Uterus (tissue), 4 donors: ENCODE data around the gene RGPD3. TPM values are rescaled to one million over a fixed set of nuclear protein-coding genes. Genes with fewer than 3 reads are reported as not detected.

Experiments
- DNase-seq, 2 donors: peaks; one replicate each; pipeline ENCODE4 v3.0.0-alpha.2; 2019 to 2020
- H3K27ac ChIP-seq, 2 donors: fragments of 200-600 bp; sonication (generic); 1 replicate in 1 of 2; 2 replicates in 1 of 2; pipeline ENCODE4 v1.5.1; 2016 to 2018
- H3K27me3 ChIP-seq, 2 donors: fragments of 200-600 bp; sonication (generic); one replicate each; pipeline ENCODE4 v1.5.1; 2018 to 2019; ENCODE audit warnings: control low read depth in 1 of 2
- H3K36me3 ChIP-seq, 2 donors: fragments of 200-600 bp; sonication (generic); one replicate each; pipeline ENCODE4 v1.5.1; 2019; ENCODE audit warnings: control low read depth in 1 of 2
- H3K4me1 ChIP-seq, 2 donors: fragments of 200-600 bp; sonication (generic); one replicate each; pipeline ENCODE4 v1.5.1; 2018 to 2019; ENCODE audit warnings: control low read depth in 1 of 2
- H3K4me3 ChIP-seq, 2 donors: fragments of 200-600 bp; sonication (generic); 1 replicate in 1 of 2; 2 replicates in 1 of 2; pipeline ENCODE4 v1.5.1; 2018 to 2019; ENCODE audit warnings: mild to moderate bottlenecking in 1 of 2
- H3K9me3 ChIP-seq, 2 donors: fragments of 200-600 bp; sonication (generic); one replicate each; pipeline ENCODE4 v1.5.1; 2019; ENCODE audit warnings: control low read depth in 1 of 2
- POLR2A ChIP-seq, 2 donors: fragments of 450-650 bp; IDR thresholded peaks; one replicate each; pipeline ENCODE4 v1.6.1; 2016; ENCODE audit warnings: antibody characterized with exemption in 2 of 2, mild to moderate bottlenecking in 1 of 2, moderate library complexity in 1 of 2
- intact Hi-C: fragments of 100-400 bp; cut with DNase I; formaldehyde crosslinking; loops from one replicate; pipeline ENCODE4 v1.15.1; 2023; ENCODE audit warnings: low total_unique reads
- total RNA-seq, 4 donors: library from RNA; depleted of rRNA in 3 of 4; stranded (reverse); fragments of >200 nt in 3 of 4; gene quantifications; one replicate each; pipeline versions ENCODE4 v1.1.0 to v1.2.4, GENCODE V29; 2014 to 2023
- TF ChIP-seq, protein P1 (sequence below), 4 experiments: fragments of 200-600 bp in 2 of 4; fragments of 450-650 bp in 2 of 4; sonication (generic) in 2 of 4; IDR thresholded peaks; one replicate each; pipeline ENCODE4 v1.5.1; 2016 to 2019; ENCODE audit warnings: antibody characterized with exemption in 4 of 4, mild to moderate bottlenecking in 2 of 4, moderate library complexity in 1 of 4
- donor health status: DM: yes; HTN: yes; CAD: no.

RGPD3 gene
- total RNA-seq, 4 donors from 2014 or later = under 0.01 to 1.5 TPM; not detected in 2

DNA sequence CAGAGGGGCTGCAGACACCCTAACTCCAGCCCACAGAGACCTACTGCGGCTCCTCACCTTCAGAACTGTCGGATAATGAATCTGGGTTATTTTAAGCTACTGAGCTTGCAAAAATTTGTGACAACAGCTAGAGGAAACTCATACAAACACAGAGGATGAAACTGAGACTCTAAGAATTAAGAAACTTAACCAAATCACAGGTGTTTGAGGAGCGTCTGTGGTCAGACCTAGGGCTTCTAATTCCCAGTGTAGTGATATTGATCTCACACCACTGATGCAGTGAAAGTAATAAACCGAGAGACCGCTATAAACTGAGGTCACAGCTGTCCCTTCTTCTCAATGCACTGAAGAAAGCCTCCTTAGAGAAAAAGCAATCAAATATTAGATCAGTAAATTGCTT, 110.1 kb downstream of the RGPD3 start:
- Histone ChIP-seq H3K27me3 (no peaks in the 10 kb centered on the region), H3K9me3 (no peaks in the 10 kb centered on the region), H3K4me3 (no peak overlapping the region), H3K36me3 (no peaks in the 10 kb centered on the region), H3K27ac (no peak overlapping the region), H3K4me1 (no peaks in the 10 kb centered on the region)
- TF ChIP-seq POLR2A (IDR thresholded peaks at IDR 0.05) = no peak
- TF ChIP-seq, protein P1, sequence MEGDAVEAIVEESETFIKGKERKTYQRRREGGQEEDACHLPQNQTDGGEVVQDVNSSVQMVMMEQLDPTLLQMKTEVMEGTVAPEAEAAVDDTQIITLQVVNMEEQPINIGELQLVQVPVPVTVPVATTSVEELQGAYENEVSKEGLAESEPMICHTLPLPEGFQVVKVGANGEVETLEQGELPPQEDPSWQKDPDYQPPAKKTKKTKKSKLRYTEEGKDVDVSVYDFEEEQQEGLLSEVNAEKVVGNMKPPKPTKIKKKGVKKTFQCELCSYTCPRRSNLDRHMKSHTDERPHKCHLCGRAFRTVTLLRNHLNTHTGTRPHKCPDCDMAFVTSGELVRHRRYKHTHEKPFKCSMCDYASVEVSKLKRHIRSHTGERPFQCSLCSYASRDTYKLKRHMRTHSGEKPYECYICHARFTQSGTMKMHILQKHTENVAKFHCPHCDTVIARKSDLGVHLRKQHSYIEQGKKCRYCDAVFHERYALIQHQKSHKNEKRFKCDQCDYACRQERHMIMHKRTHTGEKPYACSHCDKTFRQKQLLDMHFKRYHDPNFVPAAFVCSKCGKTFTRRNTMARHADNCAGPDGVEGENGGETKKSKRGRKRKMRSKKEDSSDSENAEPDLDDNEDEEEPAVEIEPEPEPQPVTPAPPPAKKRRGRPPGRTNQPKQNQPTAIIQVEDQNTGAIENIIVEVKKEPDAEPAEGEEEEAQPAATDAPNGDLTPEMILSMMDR (IDR thresholded peaks at IDR 0.05) = no peak
- no peak for DNase-seq
- intact Hi-C loops = no loop called here

DNA sequence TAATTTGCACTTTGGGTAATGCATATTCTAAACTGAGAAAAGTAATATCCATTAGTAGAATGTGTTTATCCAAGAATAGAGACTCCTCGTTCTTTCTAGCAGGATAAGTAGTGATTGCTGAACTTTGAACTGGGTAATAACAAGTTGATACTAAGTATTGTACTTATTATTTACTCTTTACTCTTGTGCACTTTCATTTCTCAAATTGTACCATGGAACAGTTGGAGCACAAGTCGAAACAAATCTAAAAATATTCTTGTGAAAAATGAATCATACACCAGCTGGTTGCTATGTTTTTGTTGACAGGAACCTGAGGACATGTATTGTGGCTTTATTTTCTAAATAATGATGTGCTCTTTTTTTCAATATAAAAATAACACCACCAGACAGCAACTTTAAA, 111.9 kb downstream of the RGPD3 start:
- H3K36me3 ChIP-seq = no peaks in the 10 kb centered on the region
- no peaks in the 10 kb centered on the region for H3K4me1 ChIP-seq
- no peaks in the 10 kb centered on the region for H3K27me3 ChIP-seq
- no peaks in the 10 kb centered on the region for H3K9me3 ChIP-seq
- TF ChIP-seq, protein P1 (IDR thresholded peaks at IDR 0.05) = no peak
- TF ChIP-seq POLR2A (IDR thresholded peaks at IDR 0.05) = no peak
- intact Hi-C loops = no loop called here
- H3K27ac ChIP-seq = no peak overlapping the region
- H3K4me3 ChIP-seq = no peak overlapping the region
- DNase-seq = no peak

DNA sequence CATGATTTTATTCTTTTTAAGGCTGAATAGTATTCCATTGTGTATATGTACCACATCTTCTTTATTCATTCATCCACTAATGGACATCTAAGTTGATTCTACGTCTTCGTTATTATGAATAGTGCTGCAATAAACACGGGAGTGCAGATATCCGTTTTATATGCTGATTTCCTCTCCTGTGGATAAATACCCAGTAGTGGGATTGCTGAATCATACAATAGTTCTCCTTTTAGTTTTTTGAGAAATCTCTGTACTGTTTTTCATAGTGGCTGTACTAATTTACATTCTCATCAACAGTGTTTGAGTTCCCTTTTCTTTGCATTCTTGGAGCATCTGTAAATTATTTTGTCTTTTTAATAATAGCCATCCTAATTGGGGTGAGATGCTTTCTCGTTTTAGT, 114.5 kb downstream of the RGPD3 start:
- H3K36me3 ChIP-seq = no peaks in the 10 kb centered on the region
- TF ChIP-seq, protein P1 (IDR thresholded peaks at IDR 0.05) = no peak
- TF ChIP-seq POLR2A (IDR thresholded peaks at IDR 0.05) = no peak
- no peak overlapping the region for H3K4me3 ChIP-seq
- DNase-seq = no peak
- H3K27me3 ChIP-seq = no peaks in the 10 kb centered on the region
- H3K27ac ChIP-seq = no peak overlapping the region
- intact Hi-C loops = no loop called here
- H3K9me3 ChIP-seq = no peaks in the 10 kb centered on the region
- H3K4me1 ChIP-seq = no peaks in the 10 kb centered on the region

DNA sequence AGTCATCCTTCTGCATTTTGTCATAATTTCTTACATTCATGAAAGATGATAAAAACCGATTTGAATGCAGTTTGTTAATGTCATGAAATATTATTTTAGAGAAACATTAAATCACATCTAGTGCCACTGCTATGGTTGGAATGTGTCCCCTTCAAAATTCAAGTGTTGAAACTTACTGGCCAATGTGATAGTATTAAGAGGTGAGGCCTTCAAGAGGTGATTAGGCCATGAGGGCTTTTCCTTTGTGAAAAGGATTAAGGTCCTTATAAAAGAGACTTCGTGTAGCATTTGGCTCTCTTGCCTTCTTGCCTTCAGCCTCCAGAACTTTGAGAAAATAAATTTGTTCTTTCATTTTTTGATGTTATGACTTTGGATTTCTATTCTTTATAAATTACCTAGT, 117.2 kb downstream of the RGPD3 start:
- H3K4me3 ChIP-seq = no peak overlapping the region
- intact Hi-C loops = no loop called here
- no peaks in the 10 kb centered on the region for H3K4me1 ChIP-seq
- DNase-seq = no peak
- H3K27ac ChIP-seq = no peak overlapping the region
- no peaks in the 10 kb centered on the region for H3K36me3 ChIP-seq
- no peaks in the 10 kb centered on the region for H3K27me3 ChIP-seq
- H3K9me3 ChIP-seq = no peaks in the 10 kb centered on the region
- no peak for TF ChIP-seq POLR2A (IDR thresholded peaks at IDR 0.05)
- TF ChIP-seq, protein P1 (IDR thresholded peaks at IDR 0.05) = no peak

DNA sequence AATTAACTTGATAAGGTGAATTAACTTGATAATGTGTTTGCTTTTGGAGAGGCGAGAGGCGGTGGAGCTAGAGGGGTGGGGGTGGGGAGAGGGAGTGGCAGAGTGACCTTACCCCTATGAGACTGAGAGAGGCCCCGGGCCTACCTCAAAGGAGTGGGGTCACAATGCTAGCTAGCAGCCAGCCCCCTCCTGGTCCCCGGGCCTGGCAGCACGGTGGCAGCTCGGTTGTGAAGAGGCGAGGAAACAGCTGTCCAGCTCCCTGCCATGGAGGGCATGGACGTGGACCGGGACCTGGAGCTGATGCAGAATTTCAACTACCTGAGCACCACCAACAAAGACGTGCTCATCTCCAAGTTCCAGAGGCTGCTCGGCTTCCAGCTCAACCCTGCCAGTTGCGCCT, 123.9 kb downstream of the RGPD3 start:
- Histone ChIP-seq H3K36me3 (no peaks in the 10 kb centered on the region), H3K9me3 (no peaks in the 10 kb centered on the region), H3K4me3 (no peak overlapping the region), H3K27ac (no peak overlapping the region), H3K4me1 (no peaks in the 10 kb centered on the region), H3K27me3 (no peaks in the 10 kb centered on the region)
- no peak for TF ChIP-seq POLR2A (IDR thresholded peaks at IDR 0.05)
- TF ChIP-seq, protein P1 (IDR thresholded peaks at IDR 0.05) = no peak
- DNase-seq = no peak
- intact Hi-C loops = no loop called here
